NCI-H2081 treated with DMSO at 0.1 percent for 48 hours (cell line): ENCODE data around the gene PPP1CB.
"Not testable (repeated sequence)": the region's sequence is repeated elsewhere in the genome, so short reads cannot be mapped to it uniquely, and the experiment has no call there.

Experiments
- DNase-seq: peaks from one replicate; lab custom pipeline; 2025; lab: John Stamatoyannopoulos, UW

The PPP1CB gene

GRCh38 chr2:28778392-28778791 lies 26.8 kb downstream of the PPP1CB start:
- DNase-seq: no peak

- DNase-seq: no peak
Measured at GRCh38 chr2:28779001-28779400, 27.4 kb downstream of the PPP1CB start.

- DNase-seq: no peak
Measured at GRCh38 chr2:28780496-28780895, 28.9 kb downstream of the PPP1CB start.

- no peak for DNase-seq
Measured at GRCh38 chr2:28782423-28782822, 30.8 kb downstream of the PPP1CB start.

GRCh38 chr2:28784570-28784969 lies 32.9 kb downstream of the PPP1CB start:
- DNase-seq: not testable (repeated sequence)

GRCh38 chr2:28796620-28797019 lies 45.0 kb downstream of the PPP1CB start:
- no peak for DNase-seq

GRCh38 chr2:28801726-28802125 lies 50.1 kb downstream of the PPP1CB start:
- DNase-seq: no peak

- DNase-seq: no peak
Measured at GRCh38 chr2:28802975-28803429, 51.4 kb downstream of the PPP1CB start.

- no peak for DNase-seq
Measured at GRCh38 chr2:28809927-28810326, 58.3 kb downstream of the PPP1CB start.

GRCh38 chr2:28810384-28811285 lies 59.0 kb downstream of the PPP1CB start, which contains the start of gene SPDYA:
TSS of gene SPDYA (plus strand) at chr2:28810834. CDS start at chr2:28816015, 5,181 bp downstream.
- no peak for DNase-seq

- no peak for DNase-seq
Measured at GRCh38 chr2:28818053-28818452, 66.4 kb downstream of the PPP1CB start.

- DNase-seq: no peak
Measured at GRCh38 chr2:28821295-28821958, 69.8 kb downstream of the PPP1CB start.

GRCh38 chr2:28822036-28822435 lies 70.4 kb downstream of the PPP1CB start:
- no peak for DNase-seq

GRCh38 chr2:28824207-28824606 lies 72.6 kb downstream of the PPP1CB start:
- no peak for DNase-seq

- DNase-seq: no peak
Measured at GRCh38 chr2:28824870-28825269, 73.2 kb downstream of the PPP1CB start.

- DNase-seq: no peak
Measured at GRCh38 chr2:28828382-28828781, 76.8 kb downstream of the PPP1CB start.

- no peak for DNase-seq
Measured at GRCh38 chr2:28833740-28834470, 82.3 kb downstream of the PPP1CB start.

GRCh38 chr2:28835781-28836180 lies 84.2 kb downstream of the PPP1CB start:
- DNase-seq: no peak

- no peak for DNase-seq
Measured at GRCh38 chr2:28838971-28839370, 87.3 kb downstream of the PPP1CB start.

- DNase-seq: no peak
Measured at GRCh38 chr2:28842042-28842441, 90.4 kb downstream of the PPP1CB start.
